Dermis microvascular lymphatic vessel endothelial cell (primary cell): ENCODE results near the gene PCDHB11. TPM values are rescaled to one million over a fixed set of nuclear protein-coding genes. Genes with fewer than 3 reads are reported as not detected.
"Not testable (repeated sequence)": the region's sequence is repeated elsewhere in the genome, so short reads cannot be mapped to it uniquely, and the experiment has no call there.

ENCODE experiments used
- DNase-seq, 2 donors: peaks; one replicate each; pipeline versions ENCODE4 v3.0.0 to v3.0.0-alpha.2; 2010; ENCODE audit warnings: low read depth in 2 of 2
- total RNA-seq: library from RNA; depleted of rRNA; stranded (reverse); fragments of >200 nt; gene quantifications from 2 replicates; pipeline ENCODE4 v1.2.1, GENCODE V29; 2014

PCDHB11 gene
- 0.13 and 0.89 TPM in 2 replicates for total RNA-seq

GRCh38 chr5:141199359-141200235 lies at the start of gene PCDHB11:
Gene PCDHB11 (plus strand): TSS chr5:141199627. CDS start chr5:141199775, 148 bp downstream.
- DNase-seq = peak in 1 of 2 donors; percentile 5

GRCh38 chr5:141149812-141150211 lies 49.6 kb upstream of the PCDHB11 start, which contains the start of gene PCDHB6:
Gene PCDHB6 (plus strand): TSS chr5:141150057. CDS start chr5:141150258, 201 bp downstream.
- DNase-seq = peak; percentile 6 to 35

GRCh38 chr5:141150224-141150992 lies 49.0 kb upstream of the PCDHB11 start:
- DNase-seq = no peak

GRCh38 chr5:141150993-141151325 lies 48.5 kb upstream of the PCDHB11 start:
- DNase-seq = no peak

- not testable (repeated sequence) for DNase-seq
Observed at GRCh38 chr5:141151632-141152031, 47.8 kb upstream of the PCDHB11 start.

GRCh38 chr5:141152096-141152495 lies 47.3 kb upstream of the PCDHB11 start:
- DNase-seq = not testable (repeated sequence)

- no peak for DNase-seq
Observed at GRCh38 chr5:141155540-141156374, 43.7 kb upstream of the PCDHB11 start.

- not testable (repeated sequence) for DNase-seq
Observed at GRCh38 chr5:141157356-141157755, 42.1 kb upstream of the PCDHB11 start.

- DNase-seq = not testable (repeated sequence)
Observed at GRCh38 chr5:141157901-141158300, 41.5 kb upstream of the PCDHB11 start.

- peak in 1 of 2 donors; percentile 35 for DNase-seq
Observed at GRCh38 chr5:141172381-141173204, 26.8 kb upstream of the PCDHB11 start, which contains the start of gene PCDHB7. Gene PCDHB7 (plus strand): TSS chr5:141172644. CDS start chr5:141172836, 192 bp downstream.

GRCh38 chr5:141174291-141175104 lies 24.9 kb upstream of the PCDHB11 start:
- not testable (repeated sequence) for DNase-seq

- no peak for DNase-seq
Observed at GRCh38 chr5:141175933-141176332, 23.5 kb upstream of the PCDHB11 start.

- not testable (repeated sequence) for DNase-seq
Observed at GRCh38 chr5:141177577-141178191, 21.7 kb upstream of the PCDHB11 start, which contains the start of gene PCDHB8. Gene PCDHB8 (plus strand): TSS chr5:141177790. CDS start chr5:141178035, 245 bp downstream.

GRCh38 chr5:141179371-141179770 lies 20.1 kb upstream of the PCDHB11 start:
- not testable (repeated sequence) for DNase-seq

GRCh38 chr5:141179876-141180275 lies 19.6 kb upstream of the PCDHB11 start:
- DNase-seq = not testable (repeated sequence)

- no peak for DNase-seq
Observed at GRCh38 chr5:141180313-141180712, 19.1 kb upstream of the PCDHB11 start.

- DNase-seq = peak; percentile 14 to 24
Observed at GRCh38 chr5:141182248-141182647, 17.2 kb upstream of the PCDHB11 start, which contains the start of gene PCDHB16. Gene PCDHB16 (plus strand): TSS chr5:141182387. CDS start chr5:141182560, 173 bp downstream.

- DNase-seq = not testable (repeated sequence)
Observed at GRCh38 chr5:141184117-141184855, 15.1 kb upstream of the PCDHB11 start.
